ENCODE measurements around the gene CLTCL1. TPM values are rescaled to one million over a fixed set of nuclear protein-coding genes. Genes with fewer than 3 reads are reported as not detected.

CLTCL1 gene
- total and polyA plus RNA-seq, 2 donors (not counting 1 experiment from before 2014, with no cell fraction given): 1.0 to 5.5 TPM

DNA sequence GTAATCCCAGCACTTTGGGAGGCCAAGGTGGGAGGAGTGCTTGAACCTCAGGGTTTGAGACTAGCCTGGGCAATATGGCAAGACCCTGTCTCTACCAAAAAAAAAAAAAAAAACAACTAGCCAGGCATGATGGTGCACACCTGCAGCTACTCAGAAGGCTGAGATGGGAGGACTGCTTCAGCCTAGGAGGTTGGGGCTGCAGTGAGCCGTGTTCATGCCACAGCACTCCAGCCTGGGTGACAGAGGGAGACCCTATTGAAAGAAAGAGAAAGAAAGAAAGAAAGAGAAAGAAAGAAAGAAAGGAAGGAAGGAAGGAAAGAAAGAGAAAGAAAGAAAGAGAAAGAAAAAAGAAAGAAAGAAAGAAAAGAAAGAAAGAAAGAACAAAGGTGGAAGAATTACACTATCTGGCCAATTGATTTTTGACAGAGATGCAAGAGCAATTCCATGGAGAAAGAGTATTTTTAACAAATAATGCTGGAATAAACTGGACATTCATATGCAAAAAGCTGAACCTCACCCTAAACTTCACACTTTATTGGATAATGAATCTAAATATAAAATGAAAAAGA lies 79.1 kb downstream of the CLTCL1 start:
- ATAC-seq (ENCODE audit: low read depth): no peak
- no peaks in the 10 kb centered on the region for H3K9me3 Mint-ChIP-seq (ENCODE audit: insufficient read depth)
- ChIA-PET POLR2A (no interaction called here), CTCF (no interaction called here)
- no peak overlapping the region for H3K27ac Mint-ChIP-seq
- no peak overlapping the region for H3K4me3 ChIP-seq (ENCODE audit: control extremely low read depth in 1 of 5, extremely low read depth in 1 of 5, insufficient read depth in 1 of 5, low read depth in 2 of 5, low read length in 4 of 5)
- H3K4me3 Mint-ChIP-seq: no peak overlapping the region
- H3K27me3 Mint-ChIP-seq: peaks cover 21% of the 10 kb centered on the region
- no peak overlapping the region for H3K4me2 ChIP-seq (replicated peaks; ENCODE audit: low read depth, low read length, poor library complexity, severe bottlenecking)
- peaks cover 0 to 7% (median 2%) of the 10 kb centered on the region in 4 experiments for H3K27me3 ChIP-seq (replicated peaks in 1 of 4; ENCODE audit: control extremely low read depth in 1 of 4, control insufficient read depth in 3 of 4, insufficient read depth in 4 of 4, low read length in 3 of 4)
- no peak overlapping the region for H2AFZ ChIP-seq (ENCODE audit: insufficient read depth, low read depth, low read length, poor library complexity, severe bottlenecking)
- no peak for DNase-seq
- no peaks in the 10 kb centered on the region for H3K9me3 ChIP-seq (ENCODE audit: control extremely low read depth in 1 of 3, control insufficient read depth in 2 of 3, insufficient read depth in 1 of 3, low read length in 2 of 3)
- H3K79me2 ChIP-seq (ENCODE audit: control insufficient read depth, insufficient read depth, low read length): no peaks in the 10 kb centered on the region
- H3K4me1 Mint-ChIP-seq: peaks cover 6% of the 10 kb centered on the region
- H3K36me3 ChIP-seq (replicated peaks in 1 of 2; ENCODE audit: control extremely low read depth in 1 of 2, control insufficient read depth in 1 of 2, extremely low read depth in 1 of 2, insufficient read depth in 2 of 2, low read length in 1 of 2): no peaks in the 10 kb centered on the region
- TF ChIP-seq, protein P1, sequence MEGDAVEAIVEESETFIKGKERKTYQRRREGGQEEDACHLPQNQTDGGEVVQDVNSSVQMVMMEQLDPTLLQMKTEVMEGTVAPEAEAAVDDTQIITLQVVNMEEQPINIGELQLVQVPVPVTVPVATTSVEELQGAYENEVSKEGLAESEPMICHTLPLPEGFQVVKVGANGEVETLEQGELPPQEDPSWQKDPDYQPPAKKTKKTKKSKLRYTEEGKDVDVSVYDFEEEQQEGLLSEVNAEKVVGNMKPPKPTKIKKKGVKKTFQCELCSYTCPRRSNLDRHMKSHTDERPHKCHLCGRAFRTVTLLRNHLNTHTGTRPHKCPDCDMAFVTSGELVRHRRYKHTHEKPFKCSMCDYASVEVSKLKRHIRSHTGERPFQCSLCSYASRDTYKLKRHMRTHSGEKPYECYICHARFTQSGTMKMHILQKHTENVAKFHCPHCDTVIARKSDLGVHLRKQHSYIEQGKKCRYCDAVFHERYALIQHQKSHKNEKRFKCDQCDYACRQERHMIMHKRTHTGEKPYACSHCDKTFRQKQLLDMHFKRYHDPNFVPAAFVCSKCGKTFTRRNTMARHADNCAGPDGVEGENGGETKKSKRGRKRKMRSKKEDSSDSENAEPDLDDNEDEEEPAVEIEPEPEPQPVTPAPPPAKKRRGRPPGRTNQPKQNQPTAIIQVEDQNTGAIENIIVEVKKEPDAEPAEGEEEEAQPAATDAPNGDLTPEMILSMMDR (IDR thresholded peaks at IDR 0.05): no peak
- TF ChIP-seq EZH2 (IDR thresholded peaks at IDR 0.05; ENCODE audit: borderline replicate concordance, insufficient read depth, low read depth, low read length, poor library complexity, severe bottlenecking): no peak
- H3K27ac ChIP-seq (ENCODE audit: low read length in 2 of 2): no peak overlapping the region
- intact Hi-C loops (cut with micrococcal nuclease): no loop called here
- 100% methylated on average over 1 of the region's 1 CpG for WGBS (ENCODE audit: insufficient coverage)
- no peaks in the 10 kb centered on the region for H3K4me1 ChIP-seq (ENCODE audit: control insufficient read depth in 2 of 2, insufficient read depth in 2 of 2, low read length in 2 of 2)
- H4K20me1 ChIP-seq (ENCODE audit: control insufficient read depth, insufficient read depth, low read length, poor library complexity, severe bottlenecking): no peaks in the 10 kb centered on the region
- no peak overlapping the region for H3K9ac ChIP-seq (ENCODE audit: low read length)

DNA sequence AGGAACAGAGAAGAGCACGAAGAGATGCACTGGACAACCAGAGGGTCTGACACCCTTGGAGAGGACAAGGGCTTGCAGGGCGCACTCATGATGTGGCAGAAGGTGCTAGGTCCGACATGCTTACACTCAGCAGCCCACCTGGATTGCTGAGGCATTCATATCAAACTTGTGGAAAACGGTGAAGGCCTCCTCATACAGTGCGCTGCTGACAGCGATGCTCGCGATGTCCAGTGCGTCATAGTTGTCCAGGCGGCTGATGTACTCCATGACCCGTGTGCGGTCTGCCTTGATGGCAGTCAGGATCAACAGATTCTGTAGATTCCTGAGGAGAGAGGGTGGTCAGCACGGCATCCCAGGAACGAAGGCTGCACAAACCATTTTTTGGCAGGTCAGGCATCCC lies 81.3 kb downstream of the CLTCL1 start:
- H3K27ac Mint-ChIP-seq: no peak overlapping the region
- DNase-seq (no peak), ATAC-seq (ENCODE audit: low read depth) (no peak)
- peaks cover 6% of the 10 kb centered on the region for H3K4me1 Mint-ChIP-seq
- Histone ChIP-seq H3K27me3 (replicated peaks in 1 of 4; ENCODE audit: control extremely low read depth in 1 of 4, control insufficient read depth in 3 of 4, insufficient read depth in 4 of 4, low read length in 3 of 4) (peaks cover 0 to 7% (median 2%) of the 10 kb centered on the region in 4 experiments), H3K9ac (ENCODE audit: low read length) (no peak overlapping the region), H3K27ac (ENCODE audit: low read length in 2 of 2) (no peak overlapping the region), H4K20me1 (ENCODE audit: control insufficient read depth, insufficient read depth, low read length, poor library complexity, severe bottlenecking) (no peaks in the 10 kb centered on the region), H3K4me3 (ENCODE audit: control extremely low read depth in 1 of 5, extremely low read depth in 1 of 5, insufficient read depth in 1 of 5, low read depth in 2 of 5, low read length in 4 of 5) (no peak overlapping the region), H3K79me2 (ENCODE audit: control insufficient read depth, insufficient read depth, low read length) (no peaks in the 10 kb centered on the region), H3K36me3 (replicated peaks in 1 of 2; ENCODE audit: control extremely low read depth in 1 of 2, control insufficient read depth in 1 of 2, extremely low read depth in 1 of 2, insufficient read depth in 2 of 2, low read length in 1 of 2) (no peaks in the 10 kb centered on the region), H2AFZ (ENCODE audit: insufficient read depth, low read depth, low read length, poor library complexity, severe bottlenecking) (no peak overlapping the region), H3K4me2 (replicated peaks; ENCODE audit: low read depth, low read length, poor library complexity, severe bottlenecking) (no peak overlapping the region), H3K9me3 (ENCODE audit: control extremely low read depth in 1 of 3, control insufficient read depth in 2 of 3, insufficient read depth in 1 of 3, low read length in 2 of 3) (no peaks in the 10 kb centered on the region), H3K4me1 (ENCODE audit: control insufficient read depth in 2 of 2, insufficient read depth in 2 of 2, low read length in 2 of 2) (no peaks in the 10 kb centered on the region)
- intact Hi-C loops (cut with micrococcal nuclease): no loop called here
- ChIA-PET CTCF (no interaction called here), POLR2A (no interaction called here)
- H3K9me3 Mint-ChIP-seq (ENCODE audit: insufficient read depth): no peaks in the 10 kb centered on the region
- no peak overlapping the region for H3K4me3 Mint-ChIP-seq
- no peak for TF ChIP-seq EZH2 (IDR thresholded peaks at IDR 0.05; ENCODE audit: borderline replicate concordance, insufficient read depth, low read depth, low read length, poor library complexity, severe bottlenecking)
- TF ChIP-seq, protein P1 (IDR thresholded peaks at IDR 0.05): no peak
- 95% methylated on average over 12 of the region's 14 CpGs for WGBS (ENCODE audit: insufficient coverage)
- peaks cover 21% of the 10 kb centered on the region for H3K27me3 Mint-ChIP-seq

Measured in B cell (primary cell).